ENCODE measurements around the gene SCRN3. TPM values are rescaled to one million over a fixed set of nuclear protein-coding genes. Genes with fewer than 3 reads are reported as not detected.
A peak's percentile ranks its signal among the peaks of the same experiment; 100 is the strongest.

The SCRN3 gene
- total RNA-seq (10 to 100 TPM; 29.8 to 56.6 (median 43.0) TPM), polyA plus RNA-seq (10 to 100 TPM; 15.7 to 20.2 TPM)
- long read RNA-seq, donor 1, transcript SCRN3-201 (8 exons, 3,037 nt), result major isoform, 10 of 30 reads
- long read RNA-seq, donor 1, partial matches to known transcripts, result 2 of 30 reads
- long read RNA-seq, donor 1, other reads (novel, unspliced or antisense), result 14 of 30 reads
- long read RNA-seq, donor 2, transcript SCRN3-201 (8 exons, 3,037 nt), result major isoform, 25 of 57 reads
- long read RNA-seq, donor 2, partial matches to known transcripts, result 7 of 57 reads
- long read RNA-seq, donor 2, other reads (novel, unspliced or antisense), result 20 of 57 reads
- long read RNA-seq, donor 3, transcript SCRN3-201 (8 exons, 3,037 nt), result major isoform, 13 of 25 reads
- long read RNA-seq, donor 3, partial matches to known transcripts, result 2 of 25 reads
- long read RNA-seq, donor 3, other reads (novel, unspliced or antisense), result 10 of 25 reads

- no peak for TF ChIP-seq CTCF (IDR thresholded peaks at IDR 0.05)
- TF ChIP-seq POLR2A (IDR thresholded peaks at IDR 0.05), result peak in 1 of 2 donors; percentile 24
- intact Hi-C loops (cut with DNase I), result no loop called here
- Histone ChIP-seq H3K36me3 (peaks cover 0 to 26% (median 14%) of the 10 kb centered on the region in 9 donors), H3K27ac (peak within 1 kb of the TSS; percentile 56 to 92 (median 84)), H3K9me3 (no peaks in the 10 kb centered on the region), H3K4me1 (peaks cover 10 to 39% (median 27%) of the 10 kb centered on the region in 12 donors), H3K4me3 (peak within 1 kb of the TSS; percentile 24 to 92 (median 84)), H3K27me3 (no peaks in the 10 kb centered on the region)
- DNase-seq, result peak; percentile 76 to 81 (median 77)
- peak; percentile 87 to 97 (median 95) for ATAC-seq
- WGBS, 4 donors, result 0 to 1% (median 0%) methylated on average over 28 to 35 of the region's 35 CpGs
Measured at GRCh38 chr2:174395284-174395968, at the start of gene SCRN3. Gene SCRN3 (plus strand): TSS chr2:174395730. CDS start chr2:174398284, 2,554 bp downstream.

- intact Hi-C loops (cut with DNase I), result no loop called here
- WGBS, 4 donors, result 81 to 87% (median 82%) methylated on average over 2 of the region's 2 CpGs
Measured at GRCh38 chr2:174350018-174350417, 45.5 kb upstream of the SCRN3 start.

GRCh38 chr2:174350593-174351181 lies 44.8 kb upstream of the SCRN3 start:
- Histone ChIP-seq H3K27me3 (peaks cover 0 to 4% (median 0%) of the 10 kb centered on the region in 9 donors), H3K4me3 (no peak overlapping the region), H3K4me1 (no peaks in the 10 kb centered on the region), H3K27ac (no peak overlapping the region), H3K9me3 (no peaks in the 10 kb centered on the region), H3K36me3 (peaks cover 0 to 64% (median 48%) of the 10 kb centered on the region in 9 donors)
- intact Hi-C loops (cut with DNase I), result no loop called here
- DNase-seq (no peak), ATAC-seq (no peak)
- TF ChIP-seq CTCF (IDR thresholded peaks at IDR 0.05), result no peak
- 78 to 83% (median 81%) methylated on average over 2 of the region's 2 CpGs for WGBS, 4 donors

More at GRCh38 chr2:174350018-174350417, 45.5 kb upstream of the SCRN3 start:
- H3K27me3 ChIP-seq, result peaks cover 0 to 10% (median 4%) of the 10 kb centered on the region in 9 donors
- H3K36me3 ChIP-seq, result peaks cover 0 to 59% (median 44%) of the 10 kb centered on the region in 9 donors
- no peak overlapping the region for H3K27ac ChIP-seq
- H3K4me1 ChIP-seq, result no peaks in the 10 kb centered on the region
- ATAC-seq (no peak), DNase-seq (no peak)
- no peaks in the 10 kb centered on the region for H3K9me3 ChIP-seq
- peak in 6 of 12 donors; percentile 10 to 37 (median 26) for TF ChIP-seq CTCF (IDR thresholded peaks at IDR 0.05)
- no peak for TF ChIP-seq POLR2A (IDR thresholded peaks at IDR 0.05)
- H3K4me3 ChIP-seq, result no peak overlapping the region

GRCh38 chr2:174353004-174353403 lies 42.5 kb upstream of the SCRN3 start:
- TF ChIP-seq POLR2A (IDR thresholded peaks at IDR 0.05), result no peak
- TF ChIP-seq CTCF (IDR thresholded peaks at IDR 0.05), result no peak
- H3K27ac ChIP-seq, result no peak overlapping the region
- H3K27me3 ChIP-seq, result no peaks in the 10 kb centered on the region
- DNase-seq, result no peak
- 98 to 100% (median 100%) methylated on average over 1 of the region's 1 CpG for WGBS, 4 donors
- no peak overlapping the region for H3K4me3 ChIP-seq
- no peaks in the 10 kb centered on the region for H3K9me3 ChIP-seq
- intact Hi-C loops (cut with DNase I), result no loop called here
- H3K36me3 ChIP-seq, result peaks cover 0 to 59% (median 39%) of the 10 kb centered on the region in 9 donors
- ATAC-seq, result no peak
- H3K4me1 ChIP-seq, result no peaks in the 10 kb centered on the region

All from heart left ventricle (tissue), 16 donors.